Activated T-cell treated with anti-CD3 and anti-CD28 coated beads for 1 hour (primary cell): ENCODE results near the gene DOC2A.
"Not testable (repeated sequence)": the region's sequence is repeated elsewhere in the genome, so short reads cannot be mapped to it uniquely, and the experiment has no call there.

Source experiments
- DNase-seq: peaks from one replicate; pipeline ENCODE4 v3.0.0-alpha.2; 2020; ENCODE audit warnings: low read depth

The DOC2A gene

DNA sequence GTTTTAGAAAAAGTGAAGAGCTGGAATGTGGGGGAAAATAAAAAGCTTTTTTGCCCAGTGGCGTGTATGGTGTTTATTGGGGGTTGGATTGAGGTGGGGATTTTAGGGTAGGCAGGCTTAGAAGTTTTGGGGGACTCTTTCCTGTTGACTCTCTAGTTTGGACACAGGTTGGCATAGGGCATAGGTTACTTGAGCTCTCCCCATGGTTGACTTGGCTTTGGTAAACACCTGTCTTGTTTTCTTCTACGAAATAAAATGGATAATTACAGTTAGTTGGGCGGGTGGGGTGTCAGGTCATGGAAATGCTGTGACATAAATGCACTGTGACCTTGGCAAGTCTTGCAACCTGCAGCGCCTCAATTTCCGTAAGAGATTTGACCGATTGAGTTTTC is 37.8 kb downstream of the DOC2A start:
- no peak for DNase-seq

DNA sequence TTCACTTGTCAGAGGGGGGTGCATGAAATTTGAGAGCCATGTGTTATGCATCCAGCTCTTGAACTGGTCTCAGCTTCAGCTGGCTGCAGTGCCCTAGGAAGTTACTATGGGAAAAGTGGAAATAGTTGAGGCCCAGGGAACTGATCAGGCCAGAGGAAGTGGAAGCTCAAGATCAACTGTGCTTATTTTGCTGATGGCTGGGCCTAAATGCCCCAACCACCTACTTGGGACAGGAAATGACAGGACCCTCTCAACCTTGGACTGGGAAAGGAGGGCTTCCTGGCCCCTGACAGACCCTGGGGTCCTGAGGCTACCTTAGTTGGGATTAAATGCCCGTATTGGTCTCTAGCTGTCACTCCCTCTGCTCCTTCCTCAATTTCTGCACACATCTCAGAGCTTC is 38.3 kb downstream of the DOC2A start:
- DNase-seq, result no peak

DNA sequence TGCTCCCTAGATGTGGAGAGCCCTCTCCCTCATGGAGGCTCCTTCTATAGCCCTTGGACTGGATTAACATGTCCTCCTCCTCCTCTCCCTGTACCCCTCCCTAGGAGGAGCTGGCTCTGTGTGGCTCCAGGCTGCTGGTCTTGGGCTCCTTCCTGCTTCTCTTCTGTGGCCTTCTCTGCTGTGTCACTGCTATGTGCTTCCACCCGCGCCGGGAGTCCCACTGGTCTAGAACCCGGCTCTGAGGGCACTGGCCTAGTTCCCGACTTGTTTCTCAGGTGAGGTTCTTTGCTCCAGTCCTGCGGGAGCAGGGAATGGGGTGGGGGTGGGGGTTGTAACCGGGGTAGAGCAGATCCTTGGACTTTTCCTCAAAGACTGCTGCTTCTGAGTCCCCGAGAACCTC is 39.5 kb downstream of the DOC2A start:
- no peak for DNase-seq

DNA sequence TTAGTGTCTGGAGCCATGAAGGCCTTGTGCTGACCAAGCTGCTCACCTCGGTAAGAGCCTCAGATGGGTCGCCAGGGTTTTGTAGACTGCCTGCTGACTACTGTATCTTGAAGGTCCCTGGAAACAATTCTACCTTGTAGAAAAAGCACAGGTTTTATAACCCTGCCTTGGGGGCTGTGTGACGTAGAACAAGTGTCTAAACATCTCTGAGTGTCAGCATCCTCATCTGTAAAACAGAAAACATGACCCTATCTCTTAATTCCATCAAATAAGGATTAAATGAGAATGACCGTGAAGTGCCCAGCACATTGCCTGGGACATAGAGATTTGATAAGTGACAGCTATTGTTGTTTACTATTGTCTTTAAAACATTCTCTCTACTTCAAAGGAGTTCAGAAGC is 42.6 kb downstream of the DOC2A start:
- no peak for DNase-seq

DNA sequence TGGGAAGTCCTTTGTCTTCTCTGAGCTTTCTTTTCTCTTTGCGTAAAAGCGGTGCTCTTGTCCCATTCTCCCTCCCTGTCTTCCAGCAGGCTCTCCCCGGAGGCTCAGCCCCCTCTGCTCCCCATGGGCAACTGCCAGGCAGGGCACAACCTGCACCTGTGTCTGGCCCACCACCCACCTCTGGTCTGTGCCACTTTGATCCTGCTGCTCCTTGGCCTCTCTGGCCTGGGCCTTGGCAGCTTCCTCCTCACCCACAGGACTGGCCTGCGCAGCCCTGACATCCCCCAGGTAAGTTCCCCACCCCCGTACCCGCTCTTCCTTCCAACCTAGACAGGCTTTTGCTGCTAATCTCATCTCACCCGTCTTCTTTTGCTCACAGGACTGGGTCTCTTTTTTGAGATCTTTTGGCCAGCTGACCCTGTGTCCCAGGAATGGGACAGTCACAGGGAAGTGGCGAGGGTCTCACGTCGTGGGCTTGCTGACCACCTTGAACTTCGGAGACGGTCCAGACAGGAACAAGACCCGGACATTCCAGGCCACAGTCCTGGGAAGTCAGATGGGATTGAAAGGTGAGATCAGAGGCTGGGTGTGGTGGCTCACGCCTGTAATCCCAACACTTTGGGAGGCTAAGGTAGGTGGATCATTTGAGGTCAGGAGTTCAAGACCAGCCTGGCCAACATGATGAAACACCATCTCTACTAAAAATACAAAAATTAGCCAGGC is 47.6 kb downstream of the DOC2A start:
- no peak for DNase-seq

DNA sequence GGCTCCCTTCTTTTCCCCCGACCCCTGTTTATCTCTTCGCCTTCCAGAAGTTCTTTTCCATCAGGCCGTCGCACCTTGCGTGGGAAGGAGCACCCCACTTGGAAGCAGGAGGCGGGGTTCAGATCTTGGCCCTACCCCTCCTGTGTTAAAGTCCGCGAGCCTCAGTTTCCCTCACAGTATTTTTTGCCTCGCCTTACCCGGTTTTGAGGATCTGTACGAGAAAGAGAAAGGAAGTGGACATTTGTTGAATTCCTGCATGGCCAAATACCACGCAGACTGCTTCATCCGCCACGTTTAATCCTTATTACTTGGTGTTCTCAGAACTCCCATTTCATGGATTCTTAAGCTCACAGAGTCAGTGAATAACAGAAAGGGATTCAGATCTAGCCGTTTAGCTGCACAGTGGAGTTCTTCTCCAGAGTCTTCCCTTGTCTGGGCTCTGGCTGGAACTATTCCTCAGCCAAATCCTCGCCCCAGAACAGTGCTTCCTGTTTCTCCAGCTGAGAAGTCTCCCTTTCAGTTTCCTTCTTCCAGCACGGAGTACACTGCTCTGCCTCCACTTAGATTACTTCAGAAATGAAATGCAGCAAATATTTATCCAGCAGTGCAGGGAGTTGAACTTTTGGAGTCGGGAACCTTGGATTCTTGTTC is 48.4 kb downstream of the DOC2A start:
- DNase-seq, result no peak

DNA sequence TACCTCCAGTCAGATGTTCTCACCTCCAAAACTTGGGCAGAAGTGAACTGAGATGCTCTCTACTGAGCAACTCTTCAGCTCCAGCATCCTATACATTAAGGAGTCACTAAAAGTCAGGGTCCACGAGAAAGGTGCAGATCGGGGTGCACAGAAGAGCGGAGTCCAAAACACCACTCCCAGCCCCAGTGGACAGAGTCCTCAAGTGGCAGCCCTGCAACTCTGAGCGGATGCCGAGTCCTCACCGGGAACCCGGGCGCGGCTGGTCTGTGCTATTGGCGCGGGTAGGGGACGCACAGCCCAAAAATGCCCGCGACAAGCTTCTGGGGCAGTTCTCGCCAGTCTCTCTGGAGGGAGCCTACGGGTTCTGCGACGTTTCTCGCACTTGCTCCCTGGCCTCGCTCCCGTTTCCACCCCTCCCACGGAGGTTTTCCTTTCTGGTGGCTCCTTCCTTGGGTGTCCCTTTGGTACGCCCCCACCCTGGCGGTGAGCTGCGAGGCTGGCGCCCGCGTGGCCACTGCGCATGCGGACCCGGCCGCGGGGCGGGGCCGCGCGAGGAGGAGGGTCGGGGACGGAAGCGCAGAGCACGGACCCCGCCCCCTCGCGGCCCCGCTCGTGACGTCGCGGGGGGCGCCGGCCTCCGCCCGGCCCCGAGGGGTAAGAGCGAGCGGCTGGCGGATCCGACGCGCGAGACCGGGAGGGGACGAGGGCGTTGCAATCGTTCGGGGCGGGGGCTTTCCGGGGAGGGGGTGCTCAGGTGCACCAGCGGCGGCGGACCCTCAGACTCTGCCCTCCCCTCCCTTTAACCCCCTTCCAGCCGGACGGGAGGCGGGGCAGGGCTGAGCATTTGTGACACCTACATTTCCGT is 49.1 kb downstream of the DOC2A start, which contains the start of gene TMEM219:
TSS of gene TMEM219 (plus strand) at position 601 of the 865 bp plus-strand sequence. CDS start 1,065 bp downstream, outside the sequence.
- DNase-seq, result peak; percentile 91

DNA sequence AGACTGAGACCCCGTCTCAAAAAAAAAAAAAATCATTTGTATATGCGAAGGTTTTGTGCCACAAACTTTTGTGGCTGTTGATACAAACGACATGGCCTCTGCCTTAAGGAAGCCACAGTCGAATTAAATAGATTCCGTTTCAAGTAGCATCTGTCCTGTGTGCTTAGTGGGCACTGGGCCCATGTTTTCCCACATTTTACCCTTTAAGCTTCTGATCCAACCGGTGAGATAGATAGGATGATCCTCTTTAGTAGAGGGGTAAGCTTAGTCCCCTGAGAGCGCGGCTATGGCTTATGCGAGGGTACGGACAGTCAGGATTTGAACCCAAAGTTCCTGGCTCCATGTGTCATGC is 49.7 kb downstream of the DOC2A start:
- DNase-seq, result no peak

DNA sequence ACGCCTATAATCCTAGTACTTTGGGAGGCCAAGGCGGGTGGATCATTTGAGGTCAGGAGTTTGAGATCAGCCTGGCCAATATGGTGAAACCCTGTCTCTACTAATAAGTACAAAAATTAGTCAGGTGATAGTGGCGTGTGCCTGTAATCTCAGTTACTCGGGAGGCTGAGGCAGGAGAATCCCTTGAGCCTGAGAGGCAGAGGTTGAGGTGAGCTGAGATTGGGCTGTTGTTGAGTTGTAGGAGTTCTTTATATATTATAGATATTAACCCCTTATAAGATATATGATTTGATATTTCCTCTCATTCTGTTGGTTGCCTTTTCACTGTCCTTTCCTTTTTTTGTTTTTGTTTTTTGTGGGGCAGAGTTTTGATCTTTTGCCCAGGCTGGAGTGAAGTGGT is 51.0 kb downstream of the DOC2A start:
- not testable (repeated sequence) for DNase-seq

DNA sequence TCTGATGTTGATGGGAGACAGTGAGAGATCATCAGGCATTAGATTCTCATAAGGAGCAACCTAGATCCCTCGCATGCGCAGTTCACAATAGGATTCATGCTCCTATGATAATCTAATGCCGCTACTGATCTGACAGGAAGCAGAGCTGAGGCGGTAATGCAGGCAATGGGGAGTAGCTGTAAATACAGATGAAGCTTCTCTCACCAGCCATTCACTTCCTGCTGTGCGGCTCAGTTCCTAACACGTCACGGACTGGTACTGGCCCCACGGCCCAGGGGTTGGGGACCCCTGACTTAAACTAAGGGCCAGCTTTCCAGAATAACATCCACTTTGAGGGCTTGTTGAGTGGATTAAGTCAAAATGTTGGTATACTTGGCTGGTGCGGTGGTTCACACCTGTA is 51.5 kb downstream of the DOC2A start:
- no peak for DNase-seq

DNA sequence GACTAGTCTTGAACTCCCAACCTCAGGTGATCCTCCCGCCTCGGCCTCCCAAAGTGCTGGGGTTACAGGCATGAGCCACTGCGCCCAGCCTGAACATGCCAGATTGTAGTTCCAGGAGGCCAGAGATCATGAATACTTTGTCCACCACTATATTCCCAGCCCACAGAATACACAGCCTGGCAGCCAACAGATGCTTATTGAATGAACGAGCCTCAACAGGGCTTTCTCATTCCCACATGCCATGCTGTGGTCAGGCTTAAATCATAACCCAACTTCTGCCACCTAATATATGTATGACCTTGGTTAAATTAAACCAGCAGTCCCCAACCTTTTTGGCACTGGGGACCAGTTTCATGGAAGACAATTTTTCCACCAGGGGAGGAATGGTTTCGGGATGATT is 52.1 kb downstream of the DOC2A start:
- no peak for DNase-seq
